ENCODE results near the gene GIGYF2. TPM values are rescaled to one million over a fixed set of nuclear protein-coding genes. Genes with fewer than 3 reads are reported as not detected.
A peak's percentile ranks its signal among the peaks of the same experiment; 100 is the strongest.

The GIGYF2 gene
- total RNA-seq, 4 donors from 2014 or later = 66.0 to 106 (median 86.4) TPM

DNA sequence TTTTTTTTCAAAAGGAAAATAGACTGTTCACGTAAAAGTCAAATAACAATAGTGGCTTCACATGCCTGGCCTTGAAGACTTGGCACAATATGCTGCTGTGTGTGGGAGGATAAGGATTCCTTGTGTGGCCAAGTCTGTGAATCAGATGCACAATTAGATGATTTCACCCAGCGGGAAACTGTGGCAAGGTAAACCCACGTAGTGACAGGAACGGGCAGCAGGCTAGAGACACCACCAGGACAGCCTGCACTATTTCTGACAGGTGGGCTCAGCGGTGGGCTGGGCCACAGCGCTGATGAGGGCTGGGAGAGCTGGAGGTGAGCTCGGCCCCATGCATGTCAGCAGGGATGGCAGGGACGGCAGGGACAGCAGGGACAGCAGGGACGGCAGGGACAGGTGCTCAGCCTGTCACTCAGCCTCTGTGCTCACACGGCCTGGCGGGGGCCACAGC lies 194.5 kb downstream of the GIGYF2 start:
- H3K27ac ChIP-seq = peak overlapping the region in 2 of 4 donors; percentile 57 to 62
- H3K27me3 ChIP-seq = no peaks in the 10 kb centered on the region
- WGBS, 2 donors = 55 to 63% methylated on average over 10 to 11 of the region's 11 CpGs
- H3K9me3 ChIP-seq = no peaks in the 10 kb centered on the region
- DNase-seq (ENCODE audit: low spot score in 2 of 2) = no peak
- H3K36me3 ChIP-seq = peaks cover 0 to 35% (median 0%) of the 10 kb centered on the region in 3 donors
- H3K4me3 ChIP-seq = no peak overlapping the region
- no peak for TF ChIP-seq EP300 (IDR thresholded peaks at IDR 0.05)
- TF ChIP-seq POLR2A (IDR thresholded peaks at IDR 0.05) = no peak
- TF ChIP-seq, protein P1, sequence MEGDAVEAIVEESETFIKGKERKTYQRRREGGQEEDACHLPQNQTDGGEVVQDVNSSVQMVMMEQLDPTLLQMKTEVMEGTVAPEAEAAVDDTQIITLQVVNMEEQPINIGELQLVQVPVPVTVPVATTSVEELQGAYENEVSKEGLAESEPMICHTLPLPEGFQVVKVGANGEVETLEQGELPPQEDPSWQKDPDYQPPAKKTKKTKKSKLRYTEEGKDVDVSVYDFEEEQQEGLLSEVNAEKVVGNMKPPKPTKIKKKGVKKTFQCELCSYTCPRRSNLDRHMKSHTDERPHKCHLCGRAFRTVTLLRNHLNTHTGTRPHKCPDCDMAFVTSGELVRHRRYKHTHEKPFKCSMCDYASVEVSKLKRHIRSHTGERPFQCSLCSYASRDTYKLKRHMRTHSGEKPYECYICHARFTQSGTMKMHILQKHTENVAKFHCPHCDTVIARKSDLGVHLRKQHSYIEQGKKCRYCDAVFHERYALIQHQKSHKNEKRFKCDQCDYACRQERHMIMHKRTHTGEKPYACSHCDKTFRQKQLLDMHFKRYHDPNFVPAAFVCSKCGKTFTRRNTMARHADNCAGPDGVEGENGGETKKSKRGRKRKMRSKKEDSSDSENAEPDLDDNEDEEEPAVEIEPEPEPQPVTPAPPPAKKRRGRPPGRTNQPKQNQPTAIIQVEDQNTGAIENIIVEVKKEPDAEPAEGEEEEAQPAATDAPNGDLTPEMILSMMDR (IDR thresholded peaks at IDR 0.05) = no peak
- peaks cover 0 to 13% (median 0%) of the 10 kb centered on the region in 4 donors for H3K4me1 ChIP-seq

DNA sequence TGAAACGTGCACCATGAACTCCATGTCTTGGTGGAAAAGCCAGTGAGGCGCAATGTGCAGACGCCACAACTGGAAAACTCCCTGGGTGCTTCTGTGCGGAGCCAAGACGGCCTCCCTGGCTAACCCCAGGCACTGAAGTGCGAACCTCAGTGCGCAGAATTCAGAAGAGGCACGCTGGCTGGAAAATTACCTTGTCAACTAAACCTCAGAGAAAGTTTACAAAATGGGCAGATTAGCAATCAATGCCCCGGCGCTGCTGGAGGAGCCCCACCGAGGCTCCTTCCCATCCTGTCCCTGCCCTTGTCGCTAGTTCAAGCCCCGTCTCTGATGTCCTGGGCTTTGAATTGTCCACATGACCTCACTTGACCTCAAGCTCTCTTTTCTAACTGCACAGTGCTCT lies 195.1 kb downstream of the GIGYF2 start:
- 87 to 94% methylated on average over 12 to 13 of the region's 13 CpGs for WGBS, 2 donors
- H3K27ac ChIP-seq = peak overlapping the region in 2 of 4 donors; percentile 57 to 62
- no peak overlapping the region for H3K4me3 ChIP-seq
- DNase-seq (ENCODE audit: low spot score in 2 of 2) = no peak
- peaks cover 0 to 13% (median 0%) of the 10 kb centered on the region in 4 donors for H3K4me1 ChIP-seq
- peaks cover 0 to 30% (median 0%) of the 10 kb centered on the region in 3 donors for H3K36me3 ChIP-seq
- TF ChIP-seq POLR2A (IDR thresholded peaks at IDR 0.05) = no peak
- no peak for TF ChIP-seq EP300 (IDR thresholded peaks at IDR 0.05)
- TF ChIP-seq, protein P1 (IDR thresholded peaks at IDR 0.05) = no peak
- H3K27me3 ChIP-seq = no peaks in the 10 kb centered on the region
- H3K9me3 ChIP-seq = no peaks in the 10 kb centered on the region

DNA sequence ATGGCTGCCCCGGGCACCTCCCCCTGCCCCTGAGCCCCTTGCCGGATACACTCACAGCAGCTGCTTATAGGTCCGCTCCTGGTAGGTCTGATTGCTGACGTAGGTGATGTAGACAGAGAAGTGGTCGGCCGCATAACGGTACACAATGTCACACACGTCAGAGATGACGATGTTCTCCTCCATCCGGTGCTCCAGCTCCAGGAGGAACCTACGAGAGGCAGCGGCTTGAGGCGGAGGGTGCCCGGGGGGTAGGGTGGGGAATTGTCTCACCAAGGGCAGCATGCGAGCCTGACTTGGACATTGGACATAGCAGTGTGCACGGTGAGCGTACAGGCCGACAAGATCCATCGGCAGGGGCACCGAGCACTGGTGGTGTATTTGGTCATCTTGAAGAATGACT lies 195.7 kb downstream of the GIGYF2 start:
- TF ChIP-seq EP300 (IDR thresholded peaks at IDR 0.05) = no peak
- H3K27me3 ChIP-seq = no peaks in the 10 kb centered on the region
- no peaks in the 10 kb centered on the region for H3K9me3 ChIP-seq
- 90 to 96% methylated on average over 20 of the region's 20 CpGs for WGBS, 2 donors
- peaks cover 0 to 13% (median 0%) of the 10 kb centered on the region in 4 donors for H3K4me1 ChIP-seq
- no peak for DNase-seq (ENCODE audit: low spot score in 2 of 2)
- H3K4me3 ChIP-seq = no peak overlapping the region
- peaks cover 0 to 25% (median 0%) of the 10 kb centered on the region in 3 donors for H3K36me3 ChIP-seq
- peak overlapping the region in 1 of 4 donors; percentile 62 for H3K27ac ChIP-seq

DNA sequence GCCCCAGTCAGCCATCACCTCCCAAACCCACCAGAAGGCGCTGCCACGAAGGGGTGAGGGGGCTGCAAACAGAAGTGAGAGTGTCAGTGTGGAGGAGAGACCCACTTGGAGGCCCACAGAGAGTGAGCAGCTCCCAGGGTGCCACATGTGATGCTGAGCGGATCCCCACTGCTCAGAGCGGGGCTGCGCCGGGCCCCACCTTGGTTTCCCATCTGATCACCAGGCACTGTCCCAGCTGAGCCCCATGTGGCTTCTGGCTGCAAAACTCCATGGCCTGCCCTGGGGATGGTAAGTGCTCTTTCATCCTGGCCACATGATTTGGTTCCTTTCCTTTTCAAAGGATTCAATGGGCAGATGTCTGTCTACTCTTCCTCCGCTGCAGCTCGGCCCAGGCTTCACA lies 196.7 kb downstream of the GIGYF2 start:
- Histone ChIP-seq H3K27ac (no peak overlapping the region), H3K9me3 (no peaks in the 10 kb centered on the region), H3K27me3 (no peaks in the 10 kb centered on the region), H3K4me1 (peaks cover 0 to 13% (median 0%) of the 10 kb centered on the region in 4 donors), H3K36me3 (peaks cover 0 to 25% (median 0%) of the 10 kb centered on the region in 3 donors), H3K4me3 (no peak overlapping the region)
- TF ChIP-seq POLR2A (IDR thresholded peaks at IDR 0.05) (no peak), EP300 (IDR thresholded peaks at IDR 0.05) (no peak)
- TF ChIP-seq, protein P1 (IDR thresholded peaks at IDR 0.05) = no peak
- WGBS, 2 donors = 92 to 95% methylated on average over 8 of the region's 8 CpGs
- no peak for DNase-seq (ENCODE audit: low spot score in 2 of 2)

DNA sequence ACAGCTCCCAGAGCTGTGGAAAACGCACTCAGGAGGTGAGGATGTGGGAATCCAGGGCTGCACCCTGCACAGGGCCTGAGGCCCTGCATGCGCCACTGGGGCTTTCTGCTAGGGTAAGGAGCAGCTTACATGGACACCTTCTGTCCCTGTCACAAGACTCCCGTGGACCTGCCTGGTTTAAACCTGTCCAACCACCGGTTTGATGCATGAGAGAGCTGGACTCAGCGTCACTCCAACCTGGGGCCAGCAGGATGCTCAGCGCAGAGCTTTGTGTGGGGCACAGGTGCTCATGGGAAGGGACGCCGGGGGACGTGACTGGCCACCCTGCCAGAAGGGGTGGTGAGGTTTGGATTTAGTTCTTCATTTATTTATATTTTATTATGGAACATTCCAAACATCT lies 197.1 kb downstream of the GIGYF2 start:
- Histone ChIP-seq H3K27me3 (no peaks in the 10 kb centered on the region), H3K4me1 (peaks cover 0 to 13% (median 0%) of the 10 kb centered on the region in 4 donors), H3K27ac (no peak overlapping the region), H3K9me3 (no peaks in the 10 kb centered on the region), H3K36me3 (peaks cover 0 to 25% (median 0%) of the 10 kb centered on the region in 3 donors), H3K4me3 (no peak overlapping the region)
- TF ChIP-seq POLR2A (IDR thresholded peaks at IDR 0.05) = no peak
- TF ChIP-seq, protein P1 (IDR thresholded peaks at IDR 0.05) = no peak
- TF ChIP-seq EP300 (IDR thresholded peaks at IDR 0.05) = no peak
- DNase-seq (ENCODE audit: low spot score in 2 of 2) = no peak
- 87 to 91% methylated on average over 8 to 9 of the region's 9 CpGs for WGBS, 2 donors
